HG03025 (cell line): ENCODE measurements around the gene AQP12B.

ENCODE experiments used
- ATAC-seq: cut with Tn5 transposase; IDR thresholded peaks from one replicate; pipeline ENCODE4 v1.9.1; 2021; ENCODE audit warnings: mild to moderate bottlenecking, moderate library complexity; ENCODE audit not compliant: unreplicated experiment, low FRiP score

Gene AQP12B

GRCh38 chr2:240718896-240719490, 36.3 kb upstream of the AQP12B start:
- ATAC-seq: no peak

- ATAC-seq: no peak
Observed at GRCh38 chr2:240717681-240718581, 35.2 kb upstream of the AQP12B start.

DNA sequence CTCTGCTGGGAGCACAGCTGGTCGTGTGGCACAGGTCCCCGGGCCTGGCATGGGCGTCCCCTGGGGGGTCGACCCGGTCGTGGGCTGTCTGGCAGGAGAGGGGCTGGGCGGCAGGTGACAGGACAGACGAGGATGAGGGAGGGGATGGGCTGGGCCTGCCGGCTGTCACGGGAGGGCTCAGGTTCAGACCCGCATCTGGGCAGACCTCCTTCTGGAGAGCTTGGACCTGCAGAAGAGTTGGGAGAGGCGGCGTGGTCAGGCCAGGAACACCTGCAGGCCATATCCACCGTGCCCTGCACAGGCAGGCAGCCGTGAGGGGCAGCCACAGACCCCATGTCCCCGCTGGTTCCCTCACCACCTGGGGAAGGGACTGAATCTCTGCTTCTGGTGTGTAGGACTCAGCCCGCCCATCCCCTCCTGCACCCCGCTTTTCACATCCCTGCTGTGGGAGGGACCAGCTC, 34.5 kb upstream of the AQP12B start:
- ATAC-seq: no peak

DNA sequence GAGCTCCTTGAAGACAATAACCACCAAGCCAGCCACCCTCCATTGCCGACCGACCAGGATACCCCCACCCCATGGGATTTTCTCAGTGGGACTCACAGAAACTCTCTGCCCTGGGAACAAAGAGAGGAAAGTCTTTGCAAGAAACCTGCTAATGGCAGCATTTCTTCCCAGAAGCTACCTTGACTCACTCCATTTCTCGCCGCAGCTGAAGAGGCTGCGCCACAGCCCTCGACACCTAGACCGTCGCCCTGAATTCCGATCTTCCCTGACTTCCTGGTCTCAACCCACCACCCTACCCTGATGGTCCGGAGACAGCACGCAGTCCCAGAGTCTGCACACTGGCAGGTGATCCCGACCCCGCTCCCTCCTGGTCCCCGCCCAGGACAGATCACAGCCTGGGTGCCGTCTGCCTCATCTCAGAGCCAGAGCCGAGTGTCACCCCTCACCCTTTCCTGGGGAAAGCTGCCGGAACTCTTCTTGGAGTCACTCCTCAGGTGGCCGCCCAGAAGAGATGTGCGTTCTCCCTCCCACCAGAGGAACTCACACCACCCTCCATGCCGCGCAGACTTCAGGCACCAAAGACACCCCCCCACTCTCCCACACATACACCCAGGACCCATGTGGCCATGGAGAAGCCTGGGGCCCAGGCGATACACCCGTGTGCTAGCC, 33.6 kb upstream of the AQP12B start:
- no peak for ATAC-seq

DNA sequence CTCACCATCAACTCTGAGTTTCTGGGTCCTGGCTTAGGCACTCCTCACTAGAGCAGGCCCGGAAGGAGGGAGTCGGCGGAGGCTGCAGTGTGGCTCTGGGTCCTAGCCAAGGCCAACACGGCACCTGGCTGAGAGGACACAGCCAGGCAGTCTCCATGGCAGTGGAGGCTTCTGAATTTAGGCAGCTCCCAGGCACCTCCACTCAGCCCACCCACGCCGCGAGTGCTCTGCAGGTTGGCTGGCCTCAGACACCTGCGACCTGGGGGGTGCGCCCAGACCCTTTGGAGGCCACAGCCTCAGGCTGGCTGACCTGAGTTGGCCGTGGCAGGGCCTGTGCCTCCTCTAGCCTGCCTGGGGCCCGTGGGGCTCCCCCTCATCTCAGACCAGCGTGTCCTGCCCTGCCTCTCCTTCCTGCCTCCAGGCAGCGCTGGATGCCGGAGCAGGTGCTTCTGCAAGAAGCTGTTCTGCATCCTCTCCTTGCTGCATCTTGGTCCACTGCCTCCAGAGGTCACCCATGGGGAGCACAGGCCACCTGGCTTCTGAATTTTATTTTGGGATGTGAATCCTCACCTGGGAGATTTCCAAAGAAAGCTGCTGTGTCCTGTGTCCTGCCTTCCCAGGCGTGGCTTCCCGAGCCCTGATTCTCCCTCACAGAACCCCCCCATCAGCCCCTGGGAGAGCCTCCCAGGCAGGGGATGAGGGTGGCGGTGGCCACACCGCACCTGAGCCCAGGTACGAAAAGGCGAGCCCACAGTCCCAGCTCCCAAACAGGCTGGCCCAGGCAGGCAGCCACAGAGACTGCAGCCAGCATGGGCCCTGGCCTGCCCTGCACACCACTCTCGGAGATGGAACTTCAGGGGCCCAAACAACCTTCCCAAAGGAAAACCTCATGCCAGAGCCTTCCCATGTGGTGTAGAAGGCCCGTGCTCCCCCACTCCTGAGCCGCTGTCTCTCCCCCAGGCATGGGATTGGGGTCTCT, 32.4 kb upstream of the AQP12B start:
- ATAC-seq: no peak

DNA sequence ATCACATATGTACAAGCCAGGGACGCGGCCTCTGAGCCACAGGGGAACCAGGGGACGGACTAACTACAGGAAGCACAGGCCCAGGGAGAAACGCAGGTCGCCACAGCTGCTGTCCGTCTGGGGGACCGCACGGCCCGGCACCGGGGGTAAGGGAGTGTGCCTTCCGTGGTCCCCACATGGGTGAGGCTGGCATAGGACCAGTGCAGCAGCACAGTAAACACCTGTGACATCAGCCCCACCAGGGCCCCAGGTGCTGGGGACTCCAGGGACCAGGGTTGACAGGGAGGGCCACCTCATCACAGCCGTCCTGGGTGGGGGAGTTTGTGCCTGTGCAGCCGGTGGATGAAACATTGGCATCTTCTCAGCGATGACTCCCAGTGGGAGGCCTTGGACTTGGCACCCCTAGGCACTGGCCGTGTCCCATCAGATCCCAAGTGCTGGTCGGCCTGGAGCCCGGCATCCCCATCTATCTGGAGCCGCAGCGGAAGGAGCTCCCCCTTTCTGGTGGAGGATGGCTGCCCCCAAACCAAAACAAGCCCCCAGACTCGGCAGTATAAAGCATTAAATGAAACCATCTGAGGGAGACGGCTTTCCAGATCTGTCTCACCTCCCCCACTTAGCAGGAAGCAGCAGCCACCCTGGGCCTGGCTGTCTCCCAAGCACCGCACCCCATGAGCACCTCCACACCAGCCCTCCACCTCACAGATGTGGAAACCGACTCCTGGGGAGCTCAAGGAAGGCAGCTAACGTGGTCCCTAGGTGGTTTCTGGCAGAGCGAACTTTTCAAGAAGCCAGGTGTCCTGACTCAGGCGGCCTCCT, 31.5 kb upstream of the AQP12B start:
- ATAC-seq: no peak

- no peak for ATAC-seq
Observed at GRCh38 chr2:240713071-240713927, 30.6 kb upstream of the AQP12B start.

- ATAC-seq: no peak
Observed at GRCh38 chr2:240712121-240712520, 29.4 kb upstream of the AQP12B start.

DNA sequence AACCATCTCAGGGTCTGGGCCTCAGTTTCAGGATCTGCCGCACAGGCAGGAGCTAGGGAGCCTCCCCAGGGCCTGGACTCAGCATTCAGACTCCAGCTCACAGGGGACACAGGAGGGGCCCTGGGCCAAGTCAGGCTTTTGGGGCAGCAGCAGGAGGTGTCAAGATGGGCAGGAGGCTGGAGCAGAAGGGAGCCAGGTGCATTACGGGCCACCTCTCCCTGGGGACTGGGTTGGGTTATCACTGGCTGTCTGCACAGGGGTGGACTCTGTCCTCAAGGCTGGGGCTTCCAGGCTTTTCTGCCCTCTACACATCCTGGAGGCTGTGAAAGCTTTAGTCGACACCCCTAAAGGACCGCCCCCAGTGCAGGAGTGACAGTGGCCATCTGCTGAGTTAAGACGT, 29.0 kb upstream of the AQP12B start:
- no peak for ATAC-seq

- ATAC-seq: no peak
Observed at GRCh38 chr2:240711296-240711695, 28.6 kb upstream of the AQP12B start.

DNA sequence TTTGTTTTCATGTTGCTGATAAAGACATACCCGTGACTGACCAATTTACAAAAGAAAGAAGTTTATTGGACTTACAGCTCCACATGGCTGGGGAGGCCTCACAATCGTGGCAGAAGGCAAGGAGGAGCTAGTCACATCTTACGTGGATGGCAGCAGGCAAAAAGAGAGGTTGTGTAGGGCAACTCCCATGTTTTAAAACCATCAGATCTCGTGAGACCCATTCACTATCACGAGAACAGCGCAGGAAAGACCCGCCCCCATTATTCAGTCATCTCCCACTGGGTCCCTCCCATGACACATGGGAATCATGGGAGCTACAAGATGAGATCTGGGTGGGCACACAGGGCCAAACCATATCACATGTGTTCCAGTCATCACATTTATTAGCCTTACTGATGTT, 25.8 kb upstream of the AQP12B start:
- no peak for ATAC-seq

DNA sequence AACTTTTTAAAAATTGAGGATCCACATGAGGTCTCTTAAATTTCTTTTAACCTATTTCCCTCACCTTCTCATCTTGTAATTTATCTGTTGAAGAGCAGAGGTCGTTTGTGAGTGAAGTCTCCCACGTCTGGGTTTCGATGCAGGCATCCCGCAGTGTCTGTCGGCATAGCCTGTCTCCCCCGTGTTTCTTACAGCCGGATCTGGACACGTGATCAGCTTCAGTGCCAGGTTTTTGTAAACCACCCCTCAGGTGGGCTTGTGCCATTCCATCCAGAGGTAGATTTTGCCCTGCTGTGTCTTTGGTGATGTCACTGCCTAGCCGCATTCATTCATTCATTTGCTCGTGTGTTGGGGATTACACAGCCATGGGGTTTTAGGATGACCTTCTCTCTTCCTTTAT, 25.1 kb upstream of the AQP12B start:
- ATAC-seq: no peak

- no peak for ATAC-seq
Observed at GRCh38 chr2:240707043-240707756, 24.5 kb upstream of the AQP12B start.

DNA sequence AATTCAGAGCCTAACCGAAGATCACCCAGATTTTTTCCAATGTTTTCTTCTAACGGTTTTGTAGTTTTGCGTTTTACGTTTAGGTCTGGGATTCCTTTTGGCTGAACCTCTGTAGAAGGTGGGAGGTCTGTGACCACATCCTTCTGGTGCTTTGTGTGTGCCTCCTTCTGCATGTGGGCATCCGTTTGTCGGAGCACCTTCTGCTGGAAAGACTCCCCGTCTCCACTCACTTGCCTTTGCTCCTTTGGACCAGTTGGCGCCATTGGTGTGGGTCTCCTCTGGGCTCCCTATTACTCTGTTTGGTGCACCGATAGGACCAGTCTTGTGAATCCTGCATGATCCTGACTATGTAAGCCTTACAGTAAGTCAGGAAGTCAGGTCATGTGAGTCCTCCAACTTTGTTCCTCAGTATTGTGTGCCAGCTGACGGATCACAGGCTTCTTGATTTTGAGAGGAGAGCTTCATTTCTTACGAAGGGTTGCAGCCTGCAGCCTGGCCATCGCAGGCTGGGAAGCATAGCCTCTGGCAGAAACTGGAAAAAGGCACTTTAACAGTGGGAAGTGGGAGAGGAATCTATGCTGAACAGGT, 22.6 kb upstream of the AQP12B start:
- no peak for ATAC-seq

- no peak for ATAC-seq
Observed at GRCh38 chr2:240704651-240705050, 22.0 kb upstream of the AQP12B start.

DNA sequence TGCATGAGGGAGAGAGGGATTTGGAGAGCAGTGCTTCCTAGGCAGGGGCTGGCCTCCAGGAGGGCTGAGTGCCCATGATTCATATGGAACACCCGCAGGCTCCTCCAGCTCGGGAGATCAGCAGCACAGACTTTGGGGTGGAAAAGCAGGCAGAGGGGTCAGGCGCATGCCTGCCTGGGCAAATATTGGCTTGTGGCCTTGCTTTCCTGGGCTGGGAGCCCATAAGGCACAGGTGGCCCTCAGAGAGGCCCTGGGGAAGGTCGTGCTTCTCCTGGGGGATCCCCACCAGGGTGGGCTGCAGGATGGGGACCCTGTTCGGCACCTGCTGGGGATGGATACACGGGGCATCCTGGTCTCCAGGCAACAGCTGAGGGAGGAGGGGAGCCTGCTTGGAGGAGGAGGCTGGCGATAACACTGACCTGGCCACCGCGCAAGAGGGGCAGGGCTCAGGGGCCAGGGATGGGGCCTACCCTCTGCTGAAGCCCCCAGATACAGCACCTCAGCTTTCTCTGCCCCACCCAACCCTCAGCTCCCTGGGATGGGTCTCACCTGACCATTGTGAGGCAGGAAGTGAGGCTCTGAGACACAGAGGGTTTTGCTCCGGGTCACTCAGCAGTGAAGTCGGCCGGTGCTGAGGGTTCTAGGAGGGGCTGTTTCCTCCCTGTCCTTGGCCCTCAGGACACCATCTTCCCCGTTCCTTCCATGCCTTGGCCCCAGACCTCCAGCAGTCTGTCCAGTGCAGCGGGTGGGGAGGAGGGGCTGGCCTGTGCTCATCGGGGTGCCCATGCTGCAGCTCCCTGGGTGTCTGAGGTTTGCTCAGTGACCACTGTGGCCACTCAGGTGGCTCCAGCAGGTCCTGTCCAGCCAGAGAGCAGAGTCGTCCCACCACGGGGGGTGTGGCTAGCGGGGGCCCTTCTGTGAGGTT, 21.0 kb upstream of the AQP12B start:
- ATAC-seq: no peak

- ATAC-seq: no peak
Observed at GRCh38 chr2:240702640-240703011, 19.9 kb upstream of the AQP12B start.
